Middle frontal gyrus (tissue), 1 donor: ENCODE measurements around the gene GTPBP3.
A peak's percentile ranks its signal among the peaks of the same experiment; 100 is the strongest.

Experiments used
- DNase-seq: peaks from one replicate; pipeline ENCODE4 v3.0.0-alpha.2; 2015; ENCODE audit warnings: low spot score; ENCODE audit errors: extremely low spot score

Gene GTPBP3

DNA sequence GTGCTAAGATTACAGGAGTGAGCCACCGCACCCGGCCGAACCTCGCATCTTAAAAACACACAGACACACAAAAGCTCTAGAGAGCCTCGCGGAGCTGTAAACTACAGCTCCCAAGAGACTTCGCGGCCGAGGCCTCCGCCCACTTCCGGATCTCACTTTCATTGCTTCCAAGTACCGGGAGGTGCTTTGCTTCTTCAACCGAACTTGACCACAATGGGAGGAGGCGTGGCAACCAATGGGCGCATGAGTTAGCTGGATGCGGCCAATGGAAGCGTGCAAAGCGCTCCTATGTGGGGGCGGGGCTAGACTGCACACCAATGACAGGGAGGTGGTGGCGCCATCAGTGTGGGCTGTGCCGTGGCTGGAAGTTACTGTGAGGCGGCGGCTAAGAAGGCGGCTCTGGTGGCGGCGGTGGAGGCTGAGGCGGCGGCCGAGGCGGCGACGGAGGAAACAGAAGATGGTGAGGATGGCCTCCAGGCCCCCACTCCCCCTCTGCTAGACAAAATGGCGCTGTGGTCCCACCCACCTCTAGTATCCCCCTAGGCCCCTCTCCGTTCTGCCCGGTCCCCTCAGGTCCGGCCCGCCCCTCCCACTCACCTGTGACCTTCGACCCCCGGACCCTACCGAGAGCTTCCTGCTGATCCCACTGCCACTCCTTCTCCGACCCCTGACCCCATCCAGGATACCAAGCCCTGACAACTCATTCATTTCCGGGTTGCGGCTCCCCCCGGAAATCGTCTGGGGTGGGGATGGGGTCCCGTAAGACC is 28.0 kb upstream of the GTPBP3 start, which contains the start of gene DDA1:
Gene DDA1, plus strand, starts transcription at position 366 of the 767 bp plus-strand sequence. Its CDS starts 92 bp downstream, at position 458.
- peak; percentile 98 for DNase-seq

DNA sequence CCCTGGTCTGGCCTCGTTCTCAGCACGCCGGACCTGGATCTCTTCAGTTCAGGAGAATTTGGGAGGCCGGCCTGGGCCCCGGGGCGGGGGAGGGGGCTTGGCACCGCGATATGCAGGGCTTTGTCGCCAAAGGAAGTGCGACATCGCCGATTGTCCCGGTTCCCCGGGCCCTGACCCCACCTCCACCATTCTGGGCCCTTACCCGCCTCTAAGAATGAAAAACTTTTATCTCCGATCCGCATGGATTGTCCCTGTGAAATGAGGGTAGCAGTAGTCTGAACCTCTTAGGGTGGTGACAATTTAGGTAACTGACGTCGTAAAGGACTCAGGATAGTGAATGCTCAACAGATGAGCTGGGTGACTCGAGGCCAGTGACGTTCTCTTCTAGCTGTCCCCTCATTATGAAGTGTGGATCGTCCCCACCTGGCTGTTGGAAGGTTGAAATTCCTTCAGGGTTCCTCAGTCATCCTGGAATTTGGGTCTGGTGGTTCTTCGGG is 27.3 kb upstream of the GTPBP3 start:
- no peak for DNase-seq

DNA sequence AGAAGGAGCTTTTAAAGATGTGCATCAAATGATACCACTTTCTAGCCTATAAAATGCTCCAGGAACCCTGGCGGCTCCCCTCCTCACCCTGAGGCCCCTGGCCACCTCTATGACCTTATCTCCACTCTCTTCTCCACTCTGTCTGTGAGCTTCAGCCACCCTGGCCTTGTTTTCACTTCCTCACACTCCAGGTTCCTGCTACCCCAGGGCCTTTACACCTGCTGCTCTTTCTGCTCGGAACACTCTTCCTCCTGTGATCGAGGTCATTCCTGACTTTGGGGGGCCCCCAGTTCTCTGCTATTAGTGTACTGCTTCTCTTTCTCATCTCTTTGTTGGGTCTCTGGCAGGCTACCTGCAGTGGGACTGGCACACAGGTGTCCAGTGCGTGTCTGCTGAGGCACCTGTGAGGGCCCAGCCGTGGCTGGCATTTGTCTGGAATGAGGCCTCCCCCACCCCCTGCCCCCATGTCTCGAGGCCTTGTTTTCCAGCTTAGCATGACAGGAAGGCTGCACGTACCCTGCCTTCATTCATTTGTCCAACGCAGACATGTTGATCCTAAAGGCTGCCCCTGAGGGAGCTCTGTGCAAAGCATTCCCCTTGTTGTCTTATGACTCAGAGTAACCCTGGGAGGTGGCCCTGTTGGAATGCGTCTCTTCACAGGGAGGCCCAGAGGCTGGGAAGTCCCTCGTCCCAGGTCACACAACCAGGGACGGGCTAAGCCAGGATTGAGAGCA is 25.7 kb upstream of the GTPBP3 start:
- DNase-seq = no peak

DNA sequence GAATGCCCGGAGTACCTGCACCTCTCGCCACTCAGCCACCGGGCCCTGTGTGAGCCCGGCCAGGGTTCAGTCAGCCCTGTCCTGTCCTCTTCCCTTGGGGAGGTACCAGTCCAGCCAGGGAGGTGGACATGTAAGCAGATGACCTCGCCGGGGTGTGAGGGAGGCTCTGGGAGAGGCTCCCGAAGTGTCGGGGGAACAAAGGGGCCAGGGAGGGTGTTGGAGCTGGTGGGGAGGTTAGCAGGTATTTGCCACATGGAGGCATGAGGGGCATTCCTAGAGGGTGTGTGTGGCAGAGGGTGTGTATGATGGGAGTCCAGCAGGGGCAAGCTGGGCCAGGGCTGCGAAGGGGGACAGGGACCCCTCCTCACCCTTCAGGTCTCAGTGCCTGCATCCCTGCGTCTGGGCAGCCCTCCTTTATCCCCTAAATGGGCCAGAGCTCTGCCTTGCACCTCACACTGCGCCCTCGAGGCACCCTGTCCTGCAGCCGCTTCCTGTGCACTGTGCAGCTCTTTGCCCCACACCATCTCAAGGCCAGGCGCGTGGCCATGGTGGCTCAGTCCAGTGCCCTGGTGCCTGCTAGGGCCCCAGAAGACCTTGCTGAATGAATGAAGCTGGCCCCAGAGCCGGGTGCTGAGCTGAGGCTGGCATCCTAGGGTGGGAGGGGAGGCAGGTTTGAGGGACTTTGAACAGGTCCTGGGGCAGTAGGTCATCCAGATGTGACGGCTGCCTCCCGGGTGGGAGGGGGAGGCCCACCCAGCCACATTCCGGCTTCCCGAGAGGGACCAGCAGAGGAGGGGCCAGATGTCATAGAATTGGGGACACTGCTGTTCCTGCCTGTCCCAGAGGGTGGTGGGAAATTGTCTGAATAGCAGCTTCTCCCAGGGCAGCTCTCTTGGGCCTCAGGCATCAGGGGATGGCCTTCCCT is 24.9 kb upstream of the GTPBP3 start:
- DNase-seq = no peak

DNA sequence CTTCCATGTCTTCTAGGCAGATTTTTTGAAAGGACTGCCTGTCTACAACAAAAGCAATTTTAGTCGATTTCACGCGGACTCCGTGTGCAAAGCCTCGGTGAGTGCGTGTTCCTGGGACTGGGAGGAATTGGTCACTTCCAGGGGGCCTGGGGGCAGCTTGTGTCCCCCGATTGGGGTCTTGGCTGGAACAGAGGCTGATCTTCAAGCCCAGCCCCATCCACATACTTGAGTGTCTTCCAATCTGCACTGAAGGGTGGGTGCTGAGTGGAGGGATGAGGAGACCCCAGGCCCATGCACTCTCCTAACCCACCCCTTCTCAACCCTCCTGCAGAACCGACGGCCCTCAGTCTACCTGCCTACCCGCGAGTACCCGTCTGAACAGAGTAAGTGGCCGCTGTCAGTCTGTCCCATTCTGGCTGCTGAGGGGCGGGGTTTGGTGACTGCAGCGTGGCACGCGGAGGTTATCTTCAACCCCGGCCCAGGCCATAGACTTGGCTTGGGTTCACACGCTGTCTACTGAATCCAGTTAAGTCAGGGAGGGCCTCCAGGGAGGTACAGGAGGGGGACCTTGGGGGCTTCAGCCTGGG is 23.3 kb upstream of the GTPBP3 start:
- DNase-seq = no peak

DNA sequence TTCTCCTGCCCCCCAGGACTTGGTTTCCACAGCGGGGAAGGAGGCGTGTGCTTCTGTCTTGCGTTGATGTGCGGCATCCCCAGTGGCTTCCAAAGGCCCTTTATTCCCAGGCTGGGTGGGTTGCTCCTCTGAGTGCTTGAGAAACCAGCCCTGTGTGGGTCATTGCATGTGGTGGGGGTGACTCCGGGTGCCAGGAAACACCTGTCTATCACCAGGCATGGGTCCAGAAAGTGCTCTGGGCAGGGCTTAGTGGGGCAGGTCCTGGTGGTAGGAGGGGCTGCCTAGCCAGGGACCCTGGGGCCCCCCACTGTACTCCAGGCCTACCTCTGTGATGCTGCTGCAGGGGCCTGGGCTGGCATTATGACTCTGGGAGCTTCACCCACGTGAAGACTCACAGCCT is 18.4 kb upstream of the GTPBP3 start:
- no peak for DNase-seq

DNA sequence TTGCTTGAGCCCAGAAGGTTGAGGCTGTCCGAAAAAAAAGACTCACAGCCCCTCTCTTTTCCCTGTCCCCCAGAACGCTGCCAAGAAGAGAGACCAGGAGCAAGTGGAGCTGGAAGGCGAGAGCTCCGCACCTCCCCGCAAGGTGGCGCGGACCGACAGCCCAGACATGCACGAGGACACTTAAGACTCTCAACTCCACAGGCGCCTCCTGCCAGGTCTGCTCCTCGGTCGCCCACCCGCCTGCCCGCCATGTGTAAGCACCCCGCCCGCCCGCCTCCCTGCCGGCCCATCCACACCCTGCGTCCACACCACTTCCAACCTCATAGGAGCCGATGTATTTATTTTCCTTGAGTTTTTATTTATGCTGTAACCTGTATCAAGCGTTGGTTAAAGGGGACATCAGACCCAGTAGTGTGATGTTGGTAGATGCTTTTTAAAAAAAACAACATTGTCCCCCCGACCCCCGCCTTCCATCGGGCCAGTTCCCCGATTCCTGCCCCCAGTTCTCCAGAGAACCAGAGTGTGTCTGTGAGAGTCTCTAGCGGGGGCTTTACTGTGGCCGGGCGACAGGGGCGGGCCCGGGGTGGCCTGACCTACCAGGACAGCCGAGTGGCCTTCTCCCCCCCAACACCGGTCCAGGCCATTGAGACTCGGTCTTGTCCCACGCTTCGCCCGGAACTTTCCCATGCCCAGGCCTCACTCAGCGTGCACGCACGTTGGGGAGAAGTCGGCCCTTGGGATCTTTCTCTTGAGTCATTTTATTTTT is 17.7 kb upstream of the GTPBP3 start:
- no peak for DNase-seq

DNA sequence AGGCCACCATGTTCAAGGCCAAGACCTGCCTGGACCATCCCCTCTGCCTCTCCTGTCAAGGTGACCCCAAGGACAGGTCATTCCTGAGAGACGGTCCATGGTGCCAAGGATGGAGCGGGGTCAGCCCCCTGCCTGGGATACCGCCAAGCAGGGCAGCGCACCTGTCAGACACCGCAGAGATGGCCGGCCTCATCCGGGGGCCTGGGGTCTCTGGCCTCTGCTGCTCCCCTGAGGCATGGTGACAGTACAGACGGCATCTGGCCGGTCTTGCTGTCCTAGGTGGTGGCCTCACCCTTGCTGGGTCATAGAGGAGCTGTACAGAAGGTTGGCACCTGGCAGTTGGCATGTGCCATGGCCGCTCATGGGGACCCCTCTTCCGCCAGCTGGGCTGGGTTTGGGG is 16.9 kb upstream of the GTPBP3 start:
- DNase-seq = no peak

DNA sequence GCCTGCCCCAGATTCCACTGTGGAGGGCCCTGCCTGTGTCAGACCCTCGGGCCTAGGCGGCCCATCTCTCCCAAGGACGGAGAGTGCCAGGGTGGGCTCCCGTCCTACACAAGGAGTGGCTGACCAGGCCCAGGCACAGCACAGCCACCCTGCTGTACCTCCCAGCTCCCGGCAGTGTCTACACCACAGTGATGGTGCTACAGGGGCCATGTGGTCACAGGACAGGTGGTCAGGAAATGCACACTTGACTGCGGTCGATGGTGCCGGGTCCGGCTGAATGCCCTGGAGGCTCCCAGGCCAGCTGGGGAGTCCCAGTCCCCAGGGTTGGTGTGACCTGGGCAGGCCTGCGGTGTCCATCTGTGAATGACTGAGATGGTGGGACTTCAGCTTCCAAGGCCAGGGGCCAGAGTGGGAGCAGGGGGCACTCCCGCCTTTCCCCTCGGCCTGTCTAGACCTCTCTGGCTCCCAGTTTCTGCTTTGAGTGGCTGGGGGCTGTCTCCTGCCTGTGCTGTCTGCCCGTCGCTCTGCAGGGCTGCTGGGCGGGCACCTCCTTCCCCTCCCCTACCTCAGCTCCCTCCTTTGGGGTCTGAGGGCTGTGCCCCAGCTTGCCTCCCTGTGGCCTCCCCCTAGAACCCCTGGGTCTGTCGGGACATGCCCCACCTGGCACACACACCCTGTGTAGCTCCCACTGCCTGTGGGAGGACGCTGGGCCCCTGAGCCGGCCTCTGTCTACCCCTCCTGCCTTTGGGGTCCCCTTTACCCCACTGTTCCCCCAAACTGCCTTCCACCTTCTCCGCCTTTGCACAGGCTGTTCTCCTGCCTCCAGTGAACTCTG is 15.5 kb upstream of the GTPBP3 start:
- DNase-seq = no peak

DNA sequence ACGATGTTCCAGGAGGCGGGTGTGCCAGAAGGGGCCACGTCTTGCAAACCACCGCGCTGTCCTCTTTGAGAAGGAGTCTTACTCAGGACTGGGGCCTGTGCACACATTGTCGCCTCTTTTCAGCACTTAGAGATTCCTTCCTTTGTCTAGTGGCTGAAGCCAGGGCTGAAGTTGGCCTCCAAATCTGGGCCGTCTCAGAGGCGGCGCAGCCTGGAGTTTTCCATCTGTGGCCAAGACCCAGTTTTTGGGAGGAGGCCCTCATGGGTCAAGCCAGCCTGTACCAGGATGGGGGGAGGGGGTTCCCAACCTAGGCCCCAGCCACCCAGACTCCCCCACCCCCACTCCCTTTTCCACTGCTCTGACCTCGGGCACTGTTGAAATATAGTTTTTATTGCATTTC is 14.5 kb upstream of the GTPBP3 start:
- DNase-seq = no peak

DNA sequence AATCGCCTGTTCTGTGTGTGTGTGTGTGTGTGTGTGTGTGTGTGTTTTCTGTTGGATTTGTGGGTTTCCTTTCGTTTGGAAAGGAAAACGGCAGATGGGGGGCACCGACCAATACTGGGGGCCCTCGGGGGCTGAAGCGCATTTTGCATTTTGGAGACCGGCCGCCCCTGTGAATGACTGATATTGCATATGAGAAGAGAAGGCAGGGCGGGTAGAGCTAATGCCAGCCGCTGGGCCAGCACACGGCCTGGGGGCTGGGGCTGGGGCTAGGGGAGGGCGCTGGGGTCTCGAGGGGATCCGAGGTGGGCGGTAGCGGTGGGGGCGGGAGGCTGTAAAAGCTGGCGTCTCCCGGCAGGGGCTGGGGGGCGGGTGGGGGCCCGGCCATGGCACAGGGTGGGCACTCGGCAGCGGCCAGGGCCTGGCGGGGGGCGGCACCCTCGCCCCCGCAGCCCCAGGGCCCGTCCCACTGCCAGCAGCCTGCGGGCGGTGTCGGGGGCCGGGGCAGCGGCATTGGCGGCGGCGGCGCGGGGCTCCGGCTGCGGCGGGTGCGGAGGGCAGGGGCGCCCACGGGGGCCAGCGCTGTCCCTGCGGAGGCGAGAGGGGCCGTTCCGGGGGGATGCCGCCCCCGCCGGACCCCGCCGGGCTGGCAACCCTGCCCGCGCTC is 13.9 kb upstream of the GTPBP3 start:
- no peak for DNase-seq

DNA sequence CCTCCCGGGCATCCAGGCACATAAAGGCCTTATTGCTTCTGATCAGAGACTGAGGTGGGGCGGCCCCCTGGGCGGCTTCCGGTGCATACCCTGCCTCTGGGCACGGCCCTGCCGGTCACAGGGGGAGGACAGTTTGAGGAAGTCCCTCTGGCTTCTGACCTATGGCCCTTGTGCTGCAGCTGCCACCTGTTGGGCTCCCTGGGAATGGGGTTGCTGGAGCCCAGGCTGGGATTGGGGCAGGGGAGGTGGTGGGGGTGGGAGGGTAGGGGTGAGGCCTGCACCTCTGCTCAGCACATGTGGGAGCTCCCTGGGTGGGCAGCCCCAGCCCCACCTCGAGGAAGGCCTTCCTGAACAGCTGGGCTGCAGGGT is 13.4 kb upstream of the GTPBP3 start:
- no peak for DNase-seq

DNA sequence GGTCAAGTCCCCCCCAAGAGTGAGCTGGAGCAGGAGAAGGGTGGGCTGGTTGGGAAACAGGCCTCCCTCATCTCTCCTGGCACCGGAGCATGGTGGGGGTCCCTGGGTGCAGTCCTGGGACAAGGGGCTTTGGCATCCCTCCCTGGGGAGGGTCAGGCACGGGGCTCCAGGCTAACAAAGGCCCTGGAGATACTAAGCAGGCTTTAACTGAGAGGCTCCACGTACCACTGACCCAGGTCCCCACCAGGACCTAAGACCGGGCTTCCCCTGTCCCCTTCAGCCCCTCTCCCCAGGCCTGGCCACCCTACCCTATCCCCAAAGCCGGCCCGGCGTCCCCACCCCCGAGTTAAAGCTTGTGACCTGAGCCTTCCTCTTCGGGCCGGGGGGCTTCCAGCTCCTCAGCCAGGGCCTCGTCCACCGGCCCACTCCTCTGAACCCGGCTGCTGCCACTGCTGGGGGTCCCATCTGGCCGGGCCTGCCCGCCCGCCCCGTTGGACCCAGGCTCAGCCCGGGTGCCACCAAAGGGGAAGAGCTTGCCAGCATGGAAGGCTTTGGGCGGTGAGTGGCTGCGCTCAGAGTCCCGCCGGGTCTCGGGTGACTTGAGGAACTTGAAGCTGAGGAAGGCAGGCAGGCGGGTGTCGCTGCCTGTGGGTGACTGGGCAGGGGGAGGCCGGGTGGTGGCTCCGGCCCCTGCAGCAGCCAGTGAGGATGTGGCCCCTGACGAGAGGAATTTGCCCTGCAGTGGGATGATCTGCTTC is 12.8 kb upstream of the GTPBP3 start:
- DNase-seq = no peak

DNA sequence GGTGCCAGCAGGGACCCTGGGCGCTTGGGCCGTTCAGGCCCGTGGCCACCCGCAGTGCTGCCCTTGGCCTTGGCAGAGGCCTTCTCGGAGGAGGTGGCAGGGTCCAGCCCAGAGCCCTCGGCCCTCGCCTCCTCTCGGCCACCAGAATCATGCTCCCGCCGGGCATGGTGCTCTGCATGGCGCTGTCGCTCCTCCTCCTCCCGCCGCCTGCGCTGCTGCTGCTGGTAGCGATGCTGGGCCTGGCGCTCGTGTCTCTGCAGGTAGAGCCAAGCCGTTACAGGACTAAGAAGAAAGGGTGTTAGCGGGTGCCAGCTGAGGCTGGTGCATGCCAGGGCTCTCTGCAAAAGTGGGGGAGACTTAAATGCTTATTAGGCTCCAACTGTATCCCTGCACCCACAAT is 12.2 kb upstream of the GTPBP3 start:
- DNase-seq = no peak

DNA sequence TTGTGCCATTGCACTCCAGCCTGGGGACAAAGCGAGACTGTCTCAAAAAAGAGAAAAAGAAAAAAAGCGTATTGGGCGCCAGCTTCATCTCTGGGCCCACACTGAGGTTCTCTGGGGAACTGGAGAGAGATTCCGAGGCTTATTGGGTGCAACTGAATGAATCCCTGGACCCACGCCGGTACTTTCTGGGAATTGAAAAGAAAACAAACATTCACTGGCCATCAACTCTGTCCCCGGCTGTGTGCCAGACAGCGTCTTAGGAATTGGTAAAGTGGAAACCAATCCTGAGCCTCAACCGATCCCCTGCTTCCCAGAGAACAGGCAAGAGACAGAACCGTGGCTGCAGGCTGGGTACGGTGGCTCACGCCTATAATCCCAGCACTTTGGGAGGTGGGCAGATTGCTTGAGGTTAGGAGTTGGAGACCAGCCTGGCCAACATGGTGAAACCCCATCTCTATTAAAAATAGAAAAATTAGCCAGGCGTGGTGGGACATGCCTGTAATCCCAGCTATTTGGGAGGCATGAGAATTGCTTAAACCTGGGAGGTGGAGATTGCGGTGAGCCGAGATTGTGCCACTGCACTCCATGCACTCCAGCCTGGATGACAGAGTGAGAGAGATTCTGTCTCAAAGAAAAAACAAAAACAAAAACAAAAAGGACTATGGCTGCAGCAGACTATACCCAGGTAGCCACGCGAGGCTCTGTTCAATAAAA is 11.3 kb upstream of the GTPBP3 start:
- peak; percentile 11 for DNase-seq

DNA sequence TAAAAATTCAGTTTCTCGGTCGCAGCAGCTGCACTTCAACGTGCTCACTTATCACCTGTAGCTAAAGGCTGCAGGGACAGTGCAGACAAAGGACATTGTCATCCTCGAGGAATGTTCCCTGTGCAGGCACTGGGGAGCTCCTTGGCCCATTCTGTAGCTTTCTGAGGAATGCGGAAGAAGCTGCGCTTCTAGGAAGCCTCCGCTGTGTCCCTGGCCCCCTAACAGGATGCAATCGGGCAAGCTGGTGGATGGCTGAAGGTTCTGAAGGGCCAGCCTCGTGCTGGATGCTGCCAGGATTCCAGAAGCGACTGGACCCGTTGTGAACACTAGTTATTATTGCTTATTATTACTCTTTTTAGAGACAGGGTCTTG is 10.8 kb upstream of the GTPBP3 start:
- no peak for DNase-seq

DNA sequence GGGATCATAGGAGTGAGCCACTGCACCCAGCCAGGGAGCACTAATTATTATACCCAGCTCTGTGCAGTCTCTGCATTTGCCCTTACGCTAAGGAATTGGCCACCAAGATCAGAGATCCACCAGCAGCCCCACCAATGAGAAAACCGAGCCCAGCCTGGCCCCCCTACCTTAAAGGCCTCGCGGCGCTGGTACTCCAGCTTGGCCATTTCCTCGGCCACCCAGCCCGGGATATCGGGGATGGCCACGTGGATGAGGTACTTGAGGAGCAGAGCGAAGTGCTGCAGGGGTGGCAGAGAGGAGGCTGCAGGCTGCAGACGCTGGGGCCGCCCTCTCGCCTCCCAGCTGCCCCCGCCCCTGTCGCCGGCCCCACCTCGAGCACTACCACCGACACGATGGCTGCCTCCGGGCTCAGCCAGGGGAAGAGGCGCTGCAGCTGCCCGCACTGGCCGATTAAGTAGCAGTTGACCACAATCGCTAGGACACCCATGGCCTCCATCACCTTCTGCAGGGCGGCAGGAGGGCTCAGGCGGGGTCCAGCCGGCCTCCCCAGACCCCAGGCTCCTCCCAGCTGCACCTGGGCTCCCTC is 10.2 kb upstream of the GTPBP3 start:
- no peak for DNase-seq
